Measurements from ENCODE around the gene HEYL. TPM values are rescaled to one million over a fixed set of nuclear protein-coding genes. Genes with fewer than 3 reads are reported as not detected.

The HEYL gene
- total and polyA plus RNA-seq, 9 of the 15 experiments (the other 6 are each of a cell fraction or from before 2014, with no cell fraction given), result 0.13 to 0.89 (median 0.25) TPM

DNA sequence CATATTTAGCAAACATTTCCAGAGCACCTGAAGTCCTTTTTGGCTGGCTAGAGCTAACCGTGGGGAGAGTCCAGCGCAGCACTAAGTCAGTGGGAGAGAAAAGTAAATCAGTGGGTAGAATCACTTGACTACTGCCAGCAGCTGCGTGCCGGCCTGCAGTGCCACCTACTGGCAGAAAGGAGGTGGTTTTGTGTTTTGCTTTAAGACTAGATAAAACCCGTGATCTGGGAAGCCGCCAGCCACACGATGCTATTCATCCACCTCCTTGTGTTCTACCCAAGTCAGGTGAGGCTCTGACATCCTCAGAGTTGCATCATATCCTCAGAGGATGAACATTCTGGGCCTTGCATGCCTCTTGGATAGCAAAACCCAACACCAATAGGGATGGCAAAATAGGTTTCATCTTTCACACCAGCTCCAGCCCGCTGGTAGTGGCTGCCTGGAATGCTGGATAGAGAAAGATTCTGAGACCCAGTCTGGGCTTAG is 14.1 kb upstream of the HEYL start (continued):
- TF ChIP-seq, protein P1, sequence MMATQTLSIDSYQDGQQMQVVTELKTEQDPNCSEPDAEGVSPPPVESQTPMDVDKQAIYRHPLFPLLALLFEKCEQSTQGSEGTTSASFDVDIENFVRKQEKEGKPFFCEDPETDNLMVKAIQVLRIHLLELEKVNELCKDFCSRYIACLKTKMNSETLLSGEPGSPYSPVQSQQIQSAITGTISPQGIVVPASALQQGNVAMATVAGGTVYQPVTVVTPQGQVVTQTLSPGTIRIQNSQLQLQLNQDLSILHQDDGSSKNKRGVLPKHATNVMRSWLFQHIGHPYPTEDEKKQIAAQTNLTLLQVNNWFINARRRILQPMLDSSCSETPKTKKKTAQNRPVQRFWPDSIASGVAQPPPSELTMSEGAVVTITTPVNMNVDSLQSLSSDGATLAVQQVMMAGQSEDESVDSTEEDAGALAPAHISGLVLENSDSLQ (IDR thresholded peaks at IDR 0.05), result no peak
- TF ChIP-seq ZNF57 (CRISPR knock-in tag; IDR thresholded peaks at IDR 0.05) (no peak), MCM5 (IDR thresholded peaks at IDR 0.05; ENCODE audit: low read depth) (no peak), MED1 (CRISPR knock-in tag; IDR thresholded peaks at IDR 0.05; ENCODE audit: borderline replicate concordance) (no peak), SMC3 (conservative IDR thresholded peaks at IDR 0.05; ENCODE audit: insufficient read depth, low read depth, low read length) (peak; percentile 84), KLF1 (tag; IDR thresholded peaks at IDR 0.05) (no peak), NR2F6 (CRISPR knock-in tag; IDR thresholded peaks at IDR 0.05) (no peak), ZNF41 (CRISPR knock-in tag; conservative IDR thresholded peaks at IDR 0.05) (no peak), ZNF695 (CRISPR knock-in tag; IDR thresholded peaks at IDR 0.05) (no peak), ZNF707 (CRISPR knock-in tag; conservative IDR thresholded peaks at IDR 0.05) (no peak), CHCHD3 (CRISPR knock-in tag; IDR thresholded peaks at IDR 0.05) (no peak), EP300 (IDR thresholded peaks at IDR 0.05; ENCODE audit: low read length) (no peak), FOSL1 (tag; conservative IDR thresholded peaks at IDR 0.05) (no peak)
- TF ChIP-seq, protein P2, sequence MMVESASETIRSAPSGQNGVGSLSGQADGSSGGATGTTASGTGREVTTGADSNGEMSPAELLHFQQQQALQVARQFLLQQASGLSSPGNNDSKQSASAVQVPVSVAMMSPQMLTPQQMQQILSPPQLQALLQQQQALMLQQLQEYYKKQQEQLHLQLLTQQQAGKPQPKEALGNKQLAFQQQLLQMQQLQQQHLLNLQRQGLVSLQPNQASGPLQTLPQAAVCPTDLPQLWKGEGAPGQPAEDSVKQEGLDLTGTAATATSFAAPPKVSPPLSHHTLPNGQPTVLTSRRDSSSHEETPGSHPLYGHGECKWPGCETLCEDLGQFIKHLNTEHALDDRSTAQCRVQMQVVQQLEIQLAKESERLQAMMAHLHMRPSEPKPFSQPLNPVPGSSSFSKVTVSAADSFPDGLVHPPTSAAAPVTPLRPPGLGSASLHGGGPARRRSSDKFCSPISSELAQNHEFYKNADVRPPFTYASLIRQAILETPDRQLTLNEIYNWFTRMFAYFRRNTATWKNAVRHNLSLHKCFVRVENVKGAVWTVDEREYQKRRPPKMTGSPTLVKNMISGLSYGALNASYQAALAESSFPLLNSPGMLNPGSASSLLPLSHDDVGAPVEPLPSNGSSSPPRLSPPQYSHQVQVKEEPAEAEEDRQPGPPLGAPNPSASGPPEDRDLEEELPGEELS (CRISPR knock-in tag; IDR thresholded peaks at IDR 0.05; ENCODE audit: borderline replicate concordance), result no peak
- TF ChIP-seq, protein P3, sequence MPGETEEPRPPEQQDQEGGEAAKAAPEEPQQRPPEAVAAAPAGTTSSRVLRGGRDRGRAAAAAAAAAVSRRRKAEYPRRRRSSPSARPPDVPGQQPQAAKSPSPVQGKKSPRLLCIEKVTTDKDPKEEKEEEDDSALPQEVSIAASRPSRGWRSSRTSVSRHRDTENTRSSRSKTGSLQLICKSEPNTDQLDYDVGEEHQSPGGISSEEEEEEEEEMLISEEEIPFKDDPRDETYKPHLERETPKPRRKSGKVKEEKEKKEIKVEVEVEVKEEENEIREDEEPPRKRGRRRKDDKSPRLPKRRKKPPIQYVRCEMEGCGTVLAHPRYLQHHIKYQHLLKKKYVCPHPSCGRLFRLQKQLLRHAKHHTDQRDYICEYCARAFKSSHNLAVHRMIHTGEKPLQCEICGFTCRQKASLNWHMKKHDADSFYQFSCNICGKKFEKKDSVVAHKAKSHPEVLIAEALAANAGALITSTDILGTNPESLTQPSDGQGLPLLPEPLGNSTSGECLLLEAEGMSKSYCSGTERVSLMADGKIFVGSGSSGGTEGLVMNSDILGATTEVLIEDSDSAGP (CRISPR knock-in tag; IDR thresholded peaks at IDR 0.05), result no peak
- TF ChIP-seq, protein P4, sequence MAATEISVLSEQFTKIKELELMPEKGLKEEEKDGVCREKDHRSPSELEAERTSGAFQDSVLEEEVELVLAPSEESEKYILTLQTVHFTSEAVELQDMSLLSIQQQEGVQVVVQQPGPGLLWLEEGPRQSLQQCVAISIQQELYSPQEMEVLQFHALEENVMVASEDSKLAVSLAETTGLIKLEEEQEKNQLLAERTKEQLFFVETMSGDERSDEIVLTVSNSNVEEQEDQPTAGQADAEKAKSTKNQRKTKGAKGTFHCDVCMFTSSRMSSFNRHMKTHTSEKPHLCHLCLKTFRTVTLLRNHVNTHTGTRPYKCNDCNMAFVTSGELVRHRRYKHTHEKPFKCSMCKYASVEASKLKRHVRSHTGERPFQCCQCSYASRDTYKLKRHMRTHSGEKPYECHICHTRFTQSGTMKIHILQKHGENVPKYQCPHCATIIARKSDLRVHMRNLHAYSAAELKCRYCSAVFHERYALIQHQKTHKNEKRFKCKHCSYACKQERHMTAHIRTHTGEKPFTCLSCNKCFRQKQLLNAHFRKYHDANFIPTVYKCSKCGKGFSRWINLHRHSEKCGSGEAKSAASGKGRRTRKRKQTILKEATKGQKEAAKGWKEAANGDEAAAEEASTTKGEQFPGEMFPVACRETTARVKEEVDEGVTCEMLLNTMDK (IDR thresholded peaks at IDR 0.05; ENCODE audit: borderline replicate concordance, insufficient read depth, low read depth, low read length, poor library complexity, severe bottlenecking), result no peak
- TF ChIP-seq, protein P5, sequence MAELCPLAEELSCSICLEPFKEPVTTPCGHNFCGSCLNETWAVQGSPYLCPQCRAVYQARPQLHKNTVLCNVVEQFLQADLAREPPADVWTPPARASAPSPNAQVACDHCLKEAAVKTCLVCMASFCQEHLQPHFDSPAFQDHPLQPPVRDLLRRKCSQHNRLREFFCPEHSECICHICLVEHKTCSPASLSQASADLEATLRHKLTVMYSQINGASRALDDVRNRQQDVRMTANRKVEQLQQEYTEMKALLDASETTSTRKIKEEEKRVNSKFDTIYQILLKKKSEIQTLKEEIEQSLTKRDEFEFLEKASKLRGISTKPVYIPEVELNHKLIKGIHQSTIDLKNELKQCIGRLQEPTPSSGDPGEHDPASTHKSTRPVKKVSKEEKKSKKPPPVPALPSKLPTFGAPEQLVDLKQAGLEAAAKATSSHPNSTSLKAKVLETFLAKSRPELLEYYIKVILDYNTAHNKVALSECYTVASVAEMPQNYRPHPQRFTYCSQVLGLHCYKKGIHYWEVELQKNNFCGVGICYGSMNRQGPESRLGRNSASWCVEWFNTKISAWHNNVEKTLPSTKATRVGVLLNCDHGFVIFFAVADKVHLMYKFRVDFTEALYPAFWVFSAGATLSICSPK (IDR thresholded peaks at IDR 0.05; ENCODE audit: borderline replicate concordance), result no peak
- TF ChIP-seq, protein P6, sequence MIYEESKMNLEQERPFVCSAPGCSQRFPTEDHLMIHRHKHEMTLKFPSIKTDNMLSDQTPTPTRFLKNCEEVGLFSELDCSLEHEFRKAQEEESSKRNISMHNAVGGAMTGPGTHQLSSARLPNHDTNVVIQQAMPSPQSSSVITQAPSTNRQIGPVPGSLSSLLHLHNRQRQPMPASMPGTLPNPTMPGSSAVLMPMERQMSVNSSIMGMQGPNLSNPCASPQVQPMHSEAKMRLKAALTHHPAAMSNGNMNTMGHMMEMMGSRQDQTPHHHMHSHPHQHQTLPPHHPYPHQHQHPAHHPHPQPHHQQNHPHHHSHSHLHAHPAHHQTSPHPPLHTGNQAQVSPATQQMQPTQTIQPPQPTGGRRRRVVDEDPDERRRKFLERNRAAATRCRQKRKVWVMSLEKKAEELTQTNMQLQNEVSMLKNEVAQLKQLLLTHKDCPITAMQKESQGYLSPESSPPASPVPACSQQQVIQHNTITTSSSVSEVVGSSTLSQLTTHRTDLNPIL (CRISPR knock-in tag; IDR thresholded peaks at IDR 0.05), result no peak

Data from K562 (cell line).